HG03460 (cell line): ENCODE results near the gene WDR90.
"Not testable (repeated sequence)": the region's sequence is repeated elsewhere in the genome, so short reads cannot be mapped to it uniquely, and the experiment has no call there.

Experiments
- ATAC-seq: cut with Tn5 transposase; IDR thresholded peaks from one replicate; pipeline ENCODE4 v1.9.1; 2021; ENCODE audit not compliant: unreplicated experiment

WDR90 gene

DNA sequence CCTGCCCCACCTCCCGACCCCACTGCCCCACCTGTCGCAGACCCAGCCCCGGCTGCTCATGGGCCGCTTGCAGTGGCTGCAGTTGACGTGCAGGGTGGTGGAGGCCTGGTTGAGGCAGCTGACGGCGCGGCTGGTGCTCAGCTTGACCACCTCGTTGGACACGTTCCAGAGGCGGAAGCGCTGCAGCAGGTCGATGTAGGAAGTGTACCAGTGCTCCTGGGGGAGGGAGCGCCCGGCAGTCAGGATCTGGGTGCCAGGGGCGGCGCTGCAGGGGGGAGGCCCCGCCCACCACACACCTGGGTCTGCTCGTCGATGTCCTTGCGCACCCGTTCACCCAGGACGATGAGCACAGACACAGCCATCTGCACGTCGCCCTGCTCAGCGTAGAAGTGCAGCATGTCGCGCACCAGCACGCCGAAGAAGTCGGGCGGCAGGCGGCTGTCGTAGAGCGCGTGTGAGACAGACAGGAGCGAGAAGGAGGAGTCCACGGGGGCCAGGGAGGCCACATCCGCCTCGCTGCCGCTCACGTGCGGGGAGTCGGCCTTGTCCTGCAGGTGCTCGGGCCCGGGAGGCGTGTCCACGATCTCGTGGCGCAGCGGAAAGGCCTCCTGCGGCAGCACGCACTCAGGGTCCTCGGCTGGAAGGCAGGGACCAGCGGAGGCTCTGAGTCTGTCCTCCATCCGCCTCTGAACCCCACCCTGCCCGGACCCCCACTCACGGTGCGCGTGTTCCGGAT lies 36.0 kb downstream of the WDR90 start:
- ATAC-seq: no peak

DNA sequence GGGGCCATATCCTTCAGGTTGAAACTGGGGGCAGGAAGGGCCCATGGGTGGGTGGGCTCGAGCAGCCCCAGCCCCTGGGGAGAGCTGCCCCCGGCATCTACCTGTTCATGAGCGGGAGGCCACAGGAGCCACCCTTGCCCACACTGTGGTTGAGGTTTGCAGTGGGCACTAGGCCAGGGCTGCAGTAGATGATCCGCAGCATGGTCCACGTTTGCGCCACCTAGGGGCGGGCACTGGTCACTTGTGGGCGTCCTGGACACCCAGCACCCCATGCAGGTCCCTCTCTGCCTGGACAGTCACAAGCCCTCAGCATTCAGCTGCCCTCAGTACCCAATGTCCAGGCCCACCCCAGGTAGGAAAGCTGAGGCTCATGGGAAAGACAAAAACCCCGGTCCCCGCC lies 36.8 kb downstream of the WDR90 start:
- ATAC-seq: no peak

DNA sequence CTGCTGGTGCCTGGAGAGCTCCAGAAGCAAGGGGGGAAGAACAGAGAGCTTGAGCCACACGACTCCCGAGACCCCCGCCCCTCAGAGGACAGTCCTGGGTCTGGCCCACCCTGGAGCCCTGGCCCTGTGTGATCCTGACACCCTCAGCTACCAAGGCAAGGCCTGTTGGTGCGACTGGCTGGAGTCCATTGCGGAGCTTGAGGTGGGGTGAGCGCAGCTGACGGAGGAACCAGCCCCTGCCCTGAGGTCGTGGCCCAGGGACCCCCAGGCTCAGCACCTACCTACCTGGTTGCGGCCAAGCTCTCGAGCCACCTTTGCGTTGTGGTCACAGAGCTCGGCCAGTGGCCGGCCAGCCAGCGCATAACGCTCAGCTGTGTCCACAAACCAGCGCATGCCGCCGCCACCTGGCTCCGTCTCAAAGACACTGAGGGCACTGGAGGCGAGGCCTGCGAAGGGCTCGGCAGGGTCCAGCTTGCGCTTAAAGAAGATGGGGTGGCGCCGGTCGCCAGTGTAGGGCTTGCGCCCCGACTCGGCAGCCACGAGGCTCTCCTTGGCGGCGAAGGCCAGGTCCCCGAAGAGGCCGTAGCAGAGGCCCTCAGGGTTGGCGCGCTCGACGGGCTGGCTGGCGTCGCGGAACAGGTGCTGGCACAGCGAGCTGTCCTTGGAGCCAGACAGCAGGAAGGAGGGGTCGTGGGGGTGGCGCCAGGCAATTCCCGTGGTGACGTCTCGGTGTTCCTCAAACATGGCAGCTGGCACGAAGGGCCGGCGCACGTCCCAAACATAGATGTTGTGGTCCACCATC lies 37.5 kb downstream of the WDR90 start:
- no peak for ATAC-seq

DNA sequence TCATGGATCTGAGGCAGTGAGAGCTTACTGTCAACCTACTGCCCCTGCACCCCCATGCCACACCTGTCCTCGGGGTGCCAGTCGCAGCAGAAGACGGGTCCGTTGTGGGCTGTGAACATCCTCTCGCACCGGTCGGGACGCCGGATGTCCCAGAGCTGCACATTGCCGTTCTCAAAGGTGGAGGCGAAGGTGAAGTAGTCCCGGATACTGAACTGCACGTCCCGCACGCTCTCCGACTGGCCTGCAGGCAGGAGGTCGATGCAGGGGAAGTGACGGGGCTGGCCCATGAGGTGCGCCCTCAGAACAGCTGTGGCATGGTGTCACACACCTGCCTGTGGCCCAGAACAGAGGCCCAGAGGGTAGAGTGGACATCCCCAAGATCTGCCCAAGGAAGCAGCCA lies 38.3 kb downstream of the WDR90 start:
- no peak for ATAC-seq

DNA sequence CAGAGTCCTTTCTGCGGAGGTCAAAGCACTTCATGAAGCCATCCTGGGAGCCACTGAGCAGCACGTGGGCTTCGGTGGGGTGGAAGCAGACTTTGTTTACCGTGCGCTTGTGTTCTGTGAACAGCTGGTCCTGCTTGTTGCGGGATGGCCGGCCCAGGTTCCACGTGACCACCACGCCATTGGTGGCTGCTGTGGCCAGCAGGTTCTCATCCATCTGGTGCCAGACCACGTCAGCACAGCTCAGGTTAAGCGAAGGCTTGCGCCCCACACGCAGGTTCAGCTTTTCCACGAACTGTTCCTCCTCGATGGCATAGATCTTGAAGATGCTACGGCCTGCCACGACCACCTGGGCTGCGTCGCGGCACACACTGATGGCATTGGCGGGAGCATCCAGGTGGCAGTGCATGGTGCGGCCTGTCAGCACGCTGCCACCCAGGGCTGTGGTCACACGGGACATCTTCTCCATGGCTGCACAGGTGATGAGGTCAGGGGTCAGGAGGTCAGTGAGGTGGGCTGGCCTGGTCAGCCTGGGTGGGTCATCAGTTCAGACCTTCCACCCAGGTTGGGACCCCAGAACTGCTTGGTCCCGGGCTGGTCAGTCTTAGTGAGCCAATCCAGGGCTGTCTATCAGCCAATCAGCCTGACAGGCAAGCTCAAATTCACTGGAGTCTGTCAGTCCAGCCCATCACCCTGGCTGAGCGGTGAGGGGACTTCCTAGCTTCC lies 40.2 kb downstream of the WDR90 start:
- no peak for ATAC-seq

DNA sequence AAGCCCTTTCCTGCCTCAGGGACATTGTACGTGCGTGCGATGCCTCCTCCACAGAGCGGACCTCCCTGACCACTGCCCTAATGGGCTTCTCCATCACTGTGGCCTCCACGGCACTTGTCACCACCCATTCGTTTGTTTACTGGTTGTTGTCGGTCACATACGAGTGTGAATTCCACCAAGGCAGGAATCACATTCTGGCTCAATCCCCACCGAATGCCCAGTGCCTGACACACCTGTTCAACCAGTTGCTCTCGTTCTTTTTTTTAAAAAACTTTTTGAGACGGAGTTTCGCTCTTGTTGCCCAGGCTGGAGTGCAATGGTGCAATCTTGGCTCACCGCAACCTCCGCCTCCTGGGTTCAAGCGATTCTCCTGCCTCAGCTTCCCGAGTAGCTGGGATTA lies 42.1 kb downstream of the WDR90 start:
- ATAC-seq: not testable (repeated sequence)

DNA sequence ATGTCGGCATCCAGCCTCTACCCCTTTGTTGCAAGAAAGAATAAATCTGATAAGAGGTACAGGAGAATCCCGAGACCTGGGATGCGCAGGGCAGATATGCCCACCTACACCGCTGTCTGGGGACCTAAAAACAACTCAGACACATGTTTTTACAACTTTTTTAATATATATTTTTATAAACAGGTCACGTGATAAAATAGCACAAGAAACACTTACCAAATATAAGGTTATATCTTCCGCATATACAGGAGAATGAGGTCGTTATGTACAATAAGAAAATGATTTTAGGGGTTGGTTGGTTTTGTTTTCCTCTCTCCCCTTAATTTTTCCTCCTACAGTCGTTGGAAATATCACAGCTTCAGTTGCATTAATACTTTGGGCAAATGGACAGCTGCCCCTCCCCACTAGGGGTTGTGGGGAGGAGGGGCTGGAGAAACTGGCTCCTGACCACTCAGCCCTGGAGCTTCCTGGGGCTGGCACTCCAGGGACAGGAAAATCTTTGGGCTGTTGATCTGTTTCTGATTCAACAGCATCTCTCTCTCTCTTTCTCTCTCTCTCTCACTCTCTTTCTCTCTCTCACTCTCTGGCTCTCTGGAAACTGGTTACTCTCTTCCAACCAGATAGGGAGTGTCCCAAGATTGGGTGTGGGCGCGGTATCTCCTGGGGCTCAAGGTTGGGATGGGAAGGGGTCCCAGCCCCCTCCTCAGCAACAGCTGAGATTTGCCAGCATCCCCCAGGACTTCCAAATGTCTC lies 43.4 kb downstream of the WDR90 start:
- ATAC-seq: no peak

DNA sequence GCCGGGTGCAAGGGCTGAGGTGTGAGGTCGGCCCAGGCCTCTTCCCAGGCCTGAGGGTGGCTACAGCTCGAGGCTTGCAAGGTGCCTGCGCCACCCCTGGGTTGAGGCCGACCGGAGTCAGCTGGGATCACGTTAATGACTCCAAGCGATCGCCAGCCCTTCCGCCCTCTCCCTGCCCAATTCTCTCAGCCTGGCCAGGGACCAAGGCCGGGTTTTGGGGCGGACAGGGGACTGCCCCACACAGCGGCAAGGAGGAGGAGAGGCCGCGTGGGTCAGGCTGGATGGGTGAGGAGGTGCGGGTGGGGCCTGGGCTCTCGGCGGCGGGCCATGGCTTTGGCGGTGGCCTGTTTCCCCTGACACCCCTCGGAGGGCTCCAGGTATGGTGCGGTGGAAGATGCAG lies 44.2 kb downstream of the WDR90 start:
- no peak for ATAC-seq

DNA sequence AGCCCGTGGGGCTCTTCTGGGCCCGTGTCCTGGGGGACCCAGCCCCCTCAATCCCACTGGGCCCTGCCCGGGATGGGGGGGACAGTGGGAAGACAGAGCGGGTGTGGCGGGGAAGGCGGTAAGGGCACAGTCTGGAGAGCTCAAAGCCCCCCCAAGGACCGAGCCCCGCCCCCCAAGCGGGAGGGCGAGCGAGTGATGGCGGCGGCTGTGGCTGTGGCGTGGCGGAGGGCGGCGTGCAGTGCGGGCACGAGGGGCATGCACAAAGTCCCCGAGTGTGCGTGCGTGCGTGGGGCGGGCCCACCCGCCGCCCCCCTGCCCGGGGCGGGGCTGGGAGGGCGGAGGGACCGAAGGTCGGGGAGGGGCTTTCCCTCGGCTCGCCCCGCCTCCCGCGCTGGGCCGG lies 44.6 kb downstream of the WDR90 start:
- ATAC-seq: no peak

DNA sequence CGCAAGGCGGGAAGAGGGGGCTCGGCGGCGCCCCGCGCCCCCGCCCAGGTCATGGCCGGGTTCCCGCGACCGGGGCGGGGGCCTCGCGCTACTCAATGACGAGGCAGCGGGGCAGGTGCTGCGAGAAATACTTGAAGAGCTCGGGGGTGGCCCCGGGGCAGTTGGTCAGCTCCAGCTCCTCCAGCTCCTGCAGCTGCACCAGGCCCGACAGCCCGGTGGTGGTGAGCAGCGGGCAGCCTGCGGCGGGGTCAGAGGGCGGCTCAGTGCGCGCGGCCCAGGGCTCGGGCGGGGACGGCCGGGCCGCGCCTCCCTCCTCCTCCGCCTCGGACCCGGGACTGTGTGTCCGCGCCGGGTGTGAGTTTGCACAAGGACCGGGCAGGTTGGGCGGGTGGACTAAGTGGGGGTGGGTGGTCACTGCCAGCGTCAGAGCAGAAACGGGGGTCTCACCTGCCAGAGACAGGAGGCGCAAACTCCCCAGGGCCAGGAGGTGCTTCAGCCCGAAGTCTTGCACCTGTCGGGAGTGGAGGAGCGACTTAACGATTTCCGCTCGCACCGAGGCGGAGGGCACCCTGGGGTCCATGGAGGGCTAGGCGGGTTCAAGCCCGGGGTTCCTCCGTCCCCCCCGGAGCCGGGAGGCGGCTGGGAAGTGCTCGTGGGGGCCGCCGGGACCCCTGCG lies 45.2 kb downstream of the WDR90 start:
- ATAC-seq: no peak

DNA sequence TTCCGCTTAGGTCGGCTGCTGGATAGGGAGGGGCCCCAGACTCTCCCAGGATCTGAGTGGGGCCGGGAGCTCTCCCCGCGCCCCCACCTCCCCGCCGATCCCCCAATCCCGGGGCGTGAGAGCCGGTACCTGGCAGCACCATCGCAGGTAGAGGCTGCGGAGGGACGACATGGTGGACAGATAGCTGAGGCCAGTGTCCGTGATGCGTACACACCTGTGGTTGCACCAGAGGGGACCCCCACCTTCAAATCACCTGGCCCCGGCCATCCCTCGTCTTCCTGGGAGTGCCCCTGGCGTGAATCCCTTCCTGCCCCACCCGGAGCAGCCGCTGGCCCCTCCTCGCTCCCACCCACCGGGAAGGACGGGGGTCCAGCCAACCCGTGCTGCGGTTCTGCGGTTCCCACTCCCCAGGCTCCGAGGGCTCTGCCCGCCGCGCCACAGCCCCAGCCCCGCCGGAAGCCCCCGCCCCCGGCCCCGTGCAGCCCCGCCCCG lies 45.7 kb downstream of the WDR90 start:
- ATAC-seq: no peak

DNA sequence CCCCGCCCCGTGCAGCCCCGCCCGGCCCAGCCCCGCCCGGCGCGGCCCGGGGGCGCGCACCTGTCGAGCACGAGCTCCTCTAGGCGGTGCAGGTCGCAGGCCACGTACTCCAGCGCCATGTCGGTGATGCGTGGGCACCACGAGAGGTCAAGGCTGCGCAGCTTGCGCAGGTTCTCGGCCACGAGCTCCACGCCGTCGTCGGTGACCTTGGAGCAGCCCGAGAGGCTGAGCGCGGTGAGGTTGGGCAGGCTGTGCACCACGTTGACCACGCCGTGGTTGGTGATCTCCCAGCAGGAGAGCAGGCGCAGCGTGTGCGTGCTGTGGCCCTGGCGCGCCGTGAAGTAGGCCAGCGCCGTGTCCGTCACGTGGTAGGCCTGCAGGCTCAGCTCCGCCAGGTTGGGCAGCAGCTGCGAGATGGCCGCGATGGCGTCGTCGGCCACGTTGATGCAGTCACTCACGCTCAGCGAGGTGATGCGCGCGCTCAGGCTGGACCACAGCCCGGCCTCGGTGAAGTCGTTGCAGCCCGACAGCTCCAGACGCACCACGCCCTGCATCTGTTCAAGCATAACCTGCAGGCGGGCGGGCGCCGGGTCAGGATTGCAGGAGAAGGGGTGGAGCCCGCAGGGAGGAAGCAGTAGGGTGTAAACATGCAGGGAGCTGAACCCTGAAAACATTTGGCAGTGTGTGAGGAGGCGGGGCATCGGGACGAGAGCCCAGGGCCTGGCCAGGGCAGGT lies 46.4 kb downstream of the WDR90 start:
- no peak for ATAC-seq

DNA sequence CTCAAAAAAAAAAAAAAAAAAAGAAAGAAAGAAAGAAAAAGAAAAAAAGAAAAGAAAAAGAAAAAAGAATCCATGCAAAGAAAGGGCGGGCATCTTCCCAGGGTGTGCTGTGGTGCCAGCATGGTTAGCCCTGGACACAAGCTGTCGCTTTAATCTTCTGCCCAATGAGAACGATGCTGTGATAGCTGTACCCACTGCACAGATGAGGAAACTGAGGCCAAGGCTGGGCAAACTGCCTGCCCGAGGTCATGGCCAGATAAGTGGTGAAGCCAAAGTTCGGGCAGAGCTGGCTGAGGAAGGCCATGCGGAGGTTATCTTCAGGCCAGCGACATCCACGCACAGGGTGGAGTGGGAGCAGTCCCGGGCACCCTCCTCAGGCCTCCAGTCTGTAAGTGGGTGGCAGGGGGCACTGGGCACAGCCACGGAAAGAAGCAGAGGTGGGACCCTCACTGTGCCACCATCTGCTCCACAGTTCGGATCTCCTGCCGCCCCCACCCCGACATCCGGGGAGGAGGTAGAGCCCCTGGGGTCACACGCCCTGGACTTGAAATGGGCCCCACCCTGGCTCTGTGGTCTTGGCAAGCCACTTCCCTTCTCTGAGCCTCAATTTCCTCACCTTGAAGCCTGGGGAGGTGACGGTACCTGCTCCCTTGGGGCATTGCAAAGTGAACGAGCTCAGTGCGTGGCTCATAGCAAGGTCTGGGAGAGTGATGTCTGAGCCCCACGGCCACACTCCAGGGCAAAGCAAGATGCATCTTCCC lies 49.9 kb downstream of the WDR90 start:
- no peak for ATAC-seq

DNA sequence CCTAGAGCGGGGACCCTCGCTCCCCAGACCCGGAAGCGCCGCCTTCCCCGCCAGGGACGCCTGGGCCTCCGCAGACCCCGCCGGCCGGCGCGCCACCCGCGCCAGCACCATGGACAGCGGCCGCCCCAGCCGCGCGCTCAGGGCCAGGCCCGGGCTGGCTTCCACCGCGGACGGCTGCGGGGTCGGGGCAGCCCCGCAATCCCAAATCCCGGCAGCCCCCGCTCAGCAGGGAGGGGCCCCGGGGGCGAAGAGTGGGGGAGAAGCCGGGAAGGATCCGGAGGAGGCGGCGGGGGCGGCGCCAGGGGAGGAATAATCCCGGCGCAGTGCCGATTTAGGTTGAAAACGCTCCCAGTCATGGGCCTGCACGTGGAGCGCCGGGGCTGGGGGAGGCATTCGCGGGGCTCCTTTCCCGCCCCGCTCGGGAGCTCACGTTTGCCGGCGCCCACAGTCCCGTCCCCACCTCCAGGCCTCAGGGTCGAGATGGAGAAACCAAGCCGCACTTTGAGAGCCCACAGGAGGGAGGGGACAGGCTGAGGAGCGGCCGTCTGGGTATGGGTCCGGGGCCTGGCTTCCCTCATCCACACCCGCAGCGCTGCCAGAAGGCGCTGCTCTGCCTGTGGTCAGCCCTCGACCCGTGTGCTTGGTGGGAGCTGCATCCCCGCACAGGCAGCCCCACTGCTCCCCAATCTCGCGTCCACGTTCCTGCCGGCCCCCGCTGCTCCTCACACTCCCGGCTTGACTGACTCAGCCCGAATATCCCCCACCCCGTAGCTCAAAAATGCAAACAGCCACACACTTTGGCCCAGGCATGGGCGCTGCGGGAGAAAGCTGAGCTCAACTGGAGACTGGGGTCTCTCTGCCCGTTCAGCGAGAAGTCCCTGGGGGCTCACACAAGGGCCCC lies 51.8 kb downstream of the WDR90 start:
- ATAC-seq: no peak

DNA sequence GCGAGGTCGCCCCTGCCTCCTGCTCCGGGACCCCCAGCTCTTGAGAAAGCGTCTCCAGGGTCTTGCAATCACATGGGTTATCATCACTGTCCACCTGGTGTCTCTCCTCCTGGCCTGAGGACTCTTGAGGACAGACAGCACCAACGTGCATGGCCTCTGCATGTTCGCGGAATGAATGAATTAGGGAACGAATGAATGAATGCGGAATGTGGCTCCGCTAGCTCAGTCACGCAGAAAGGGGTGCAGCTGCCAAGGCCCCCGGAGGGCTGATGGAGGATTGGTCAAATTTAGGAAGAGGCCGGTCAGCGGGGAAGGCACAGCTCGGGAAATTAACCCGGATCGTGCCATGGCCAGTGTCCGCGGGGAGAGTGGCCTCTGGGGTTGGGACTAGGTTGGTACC lies 53.2 kb downstream of the WDR90 start:
- no peak for ATAC-seq

DNA sequence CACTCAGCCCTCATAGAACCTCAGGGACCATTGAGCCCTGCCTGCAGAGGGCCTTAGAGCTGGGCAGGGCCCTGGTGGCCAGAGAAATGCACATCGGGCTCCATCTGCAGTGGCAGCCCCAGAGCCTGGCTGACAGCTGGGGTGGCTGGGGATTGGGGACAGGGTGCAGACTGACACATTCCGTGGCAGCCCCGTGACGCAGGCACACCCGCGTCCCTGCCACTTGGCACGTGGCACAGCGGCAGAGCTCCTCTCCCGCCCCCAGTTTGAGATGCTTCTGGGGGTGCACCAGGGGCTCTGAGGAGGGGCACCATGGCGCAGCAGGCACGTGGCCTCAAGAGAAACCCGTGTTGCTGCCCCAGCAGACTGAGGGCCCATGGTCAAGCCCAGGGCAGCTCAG lies 54.2 kb downstream of the WDR90 start:
- ATAC-seq: no peak

DNA sequence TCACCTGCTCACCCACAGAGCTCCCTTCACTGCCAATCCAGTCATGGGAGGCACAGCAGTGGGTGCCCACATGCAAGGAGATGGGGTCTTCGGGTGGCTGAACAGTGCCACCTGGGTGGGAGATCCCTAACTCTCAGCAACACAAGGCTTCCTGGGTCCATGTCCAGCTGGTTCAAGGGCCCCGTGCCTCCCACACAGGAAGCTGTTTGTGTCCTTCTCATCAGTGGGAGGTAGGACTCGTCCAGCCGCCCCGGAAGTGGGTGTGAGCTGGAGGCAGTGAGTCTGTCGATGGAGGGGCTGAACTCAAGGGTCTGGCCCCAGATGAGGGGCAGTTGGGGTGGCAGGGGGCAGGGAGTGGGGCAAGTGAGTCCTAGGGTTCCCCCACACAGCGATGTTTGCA lies 54.9 kb downstream of the WDR90 start:
- ATAC-seq: no peak
